GM03348 (cell line): ENCODE measurements around the gene OR14I1.

Experiments used
- DNase-seq: peaks from one replicate; pipeline ENCODE4 v3.0.0; 2012; ENCODE audit warnings: low spot score

The OR14I1 gene

GRCh38 chr1:248702714-248703113 lies at the start of gene OR14I1:
Gene OR14I1 (minus strand): TSS chr1:248702766.
- no peak for DNase-seq

GRCh38 chr1:248751635-248752034 lies 49.1 kb upstream of the OR14I1 start:
- DNase-seq: no peak

- DNase-seq: no peak
Measured at GRCh38 chr1:248751142-248751541, 48.6 kb upstream of the OR14I1 start.

DNA sequence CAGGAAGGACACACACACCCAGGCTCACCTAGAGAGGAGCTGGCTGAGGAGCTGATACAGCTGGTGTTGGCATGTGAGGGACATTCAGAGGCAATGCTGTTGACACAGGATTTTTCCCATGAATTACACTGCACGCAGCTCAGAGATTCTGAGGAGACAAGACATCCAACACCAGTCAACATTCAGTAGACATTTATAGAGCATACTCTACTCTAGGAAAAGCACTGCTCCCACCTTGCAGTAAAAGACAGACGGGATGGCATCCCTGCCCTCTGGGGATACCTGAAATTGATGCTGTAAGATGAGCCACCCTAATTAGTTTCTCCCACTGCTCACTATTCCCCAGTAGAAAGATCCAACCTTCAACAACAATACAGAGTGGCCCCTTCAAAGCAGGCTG lies 47.9 kb upstream of the OR14I1 start:
- no peak for DNase-seq

GRCh38 chr1:248748211-248748610 lies 45.6 kb upstream of the OR14I1 start:
- DNase-seq: no peak

DNA sequence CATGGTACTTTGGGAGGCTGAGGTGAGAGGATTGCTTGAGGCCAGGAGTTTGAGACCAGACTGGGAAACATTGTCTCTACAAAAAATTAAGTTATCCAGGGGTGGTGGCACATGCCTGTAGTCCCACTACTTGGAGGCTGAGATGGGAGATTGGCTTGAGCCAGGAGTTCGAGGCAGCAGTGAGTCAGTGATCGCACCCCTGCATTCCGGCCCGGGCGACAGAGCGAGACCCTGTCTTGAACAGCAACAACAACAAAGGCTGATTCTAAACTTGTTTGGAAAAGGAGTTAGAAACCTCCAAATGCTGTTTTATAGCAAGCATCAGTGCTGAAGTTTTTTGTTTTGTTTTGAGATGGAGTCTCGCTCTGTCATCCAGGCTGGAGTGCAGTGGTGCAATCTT lies 38.3 kb upstream of the OR14I1 start:
- no peak for DNase-seq

GRCh38 chr1:248739572-248740205 lies 37.1 kb upstream of the OR14I1 start:
- DNase-seq: no peak

DNA sequence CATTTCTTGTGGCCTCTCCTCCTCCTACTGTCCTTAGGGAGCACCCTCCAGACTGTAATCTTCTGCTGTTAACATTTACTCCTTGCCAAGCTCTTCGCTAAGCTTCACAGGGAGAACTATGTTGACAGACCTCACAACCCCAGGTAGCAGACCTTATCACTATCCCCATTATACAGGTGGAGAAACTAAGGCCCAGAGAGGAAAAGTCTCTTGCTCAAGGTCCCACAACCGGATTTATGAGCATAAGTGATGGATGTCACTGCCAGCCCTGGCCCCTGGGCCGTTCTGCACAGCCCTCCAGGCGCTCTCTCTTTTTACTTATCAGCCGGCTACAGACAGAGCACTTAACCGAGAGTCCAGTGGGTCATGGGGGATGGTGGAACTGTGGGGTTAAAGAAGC lies 34.9 kb upstream of the OR14I1 start:
- DNase-seq: no peak

- DNase-seq: no peak
Measured at GRCh38 chr1:248736977-248737376, 34.4 kb upstream of the OR14I1 start.

DNA sequence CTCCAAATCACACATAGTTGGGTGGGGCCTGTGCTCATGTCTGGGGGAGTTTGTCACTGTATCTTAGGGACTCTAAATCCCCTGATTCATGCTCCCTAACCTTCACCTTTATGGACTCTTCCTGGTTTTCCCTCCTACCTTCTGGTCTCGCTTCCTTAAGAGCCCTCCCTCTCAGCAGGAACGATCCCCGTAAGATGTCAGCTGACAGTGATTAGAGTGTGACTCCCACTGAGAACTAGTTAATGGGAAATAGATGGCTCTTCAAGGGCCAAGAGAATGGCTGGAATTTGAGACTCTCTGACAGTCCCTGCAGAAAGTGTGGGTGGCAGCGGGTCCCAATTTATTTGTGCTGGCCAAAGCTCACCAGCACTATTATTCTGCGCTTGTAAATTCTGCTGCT lies 31.0 kb upstream of the OR14I1 start:
- no peak for DNase-seq

DNA sequence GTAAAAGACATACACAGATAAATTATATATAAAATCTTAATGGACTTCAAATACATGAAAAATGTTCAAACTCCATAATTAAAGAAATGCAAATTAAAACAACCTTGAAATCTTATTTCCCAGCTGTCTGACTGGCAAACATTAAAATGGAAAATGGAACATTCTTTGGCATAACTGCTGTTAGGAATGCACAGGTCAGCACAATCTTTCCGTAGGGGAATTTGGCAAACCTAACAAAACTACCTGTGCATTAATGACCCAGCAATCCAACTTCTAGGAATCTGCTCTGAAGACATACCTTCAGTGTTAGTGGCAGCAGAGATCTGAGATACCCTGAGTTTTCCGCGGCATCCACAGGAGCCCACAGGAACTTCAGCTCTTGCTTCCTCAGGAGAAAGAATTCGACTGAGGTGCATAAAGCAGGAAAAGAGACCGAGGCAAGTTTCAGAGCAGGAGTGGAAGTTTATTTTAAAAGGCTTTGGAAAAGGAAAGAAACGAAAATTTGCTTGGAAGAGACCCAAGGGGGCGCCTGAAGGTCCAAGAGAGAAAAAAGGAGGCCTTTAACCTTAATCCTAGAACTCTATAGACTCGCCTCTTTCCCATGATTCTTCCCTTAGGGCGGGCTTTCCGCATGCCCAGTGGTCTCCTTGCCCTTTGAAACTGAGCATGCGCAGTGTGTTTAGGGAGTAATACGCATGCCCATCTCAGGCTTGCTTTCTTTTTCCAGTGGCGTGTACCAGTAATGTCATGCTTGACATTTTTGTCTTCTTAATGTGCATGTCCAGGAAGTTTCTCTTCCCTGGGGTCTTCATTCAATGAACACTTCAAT lies 28.2 kb upstream of the OR14I1 start:
- peak; percentile 32 for DNase-seq

DNA sequence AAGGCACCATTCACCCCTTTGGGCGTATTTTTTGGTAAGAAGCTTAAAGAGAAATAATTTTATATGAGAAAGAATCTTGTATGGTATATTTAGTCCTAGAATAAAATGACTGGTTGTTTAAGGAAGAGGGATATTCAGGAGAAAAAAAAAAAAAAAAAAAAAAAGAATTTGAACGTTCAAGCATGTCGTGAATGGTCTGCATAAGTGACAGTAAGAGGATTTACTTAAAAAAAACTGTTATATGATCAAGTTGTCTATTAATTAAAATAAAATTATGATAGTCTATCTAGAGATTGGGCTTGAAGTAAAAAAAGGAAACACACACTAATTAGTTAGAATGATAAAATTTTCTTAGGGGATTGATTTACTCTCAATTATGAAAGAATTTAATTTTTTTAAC lies 11.7 kb upstream of the OR14I1 start:
- no peak for DNase-seq

- no peak for DNase-seq
Measured at GRCh38 chr1:248710305-248710900, 7.8 kb upstream of the OR14I1 start.

DNA sequence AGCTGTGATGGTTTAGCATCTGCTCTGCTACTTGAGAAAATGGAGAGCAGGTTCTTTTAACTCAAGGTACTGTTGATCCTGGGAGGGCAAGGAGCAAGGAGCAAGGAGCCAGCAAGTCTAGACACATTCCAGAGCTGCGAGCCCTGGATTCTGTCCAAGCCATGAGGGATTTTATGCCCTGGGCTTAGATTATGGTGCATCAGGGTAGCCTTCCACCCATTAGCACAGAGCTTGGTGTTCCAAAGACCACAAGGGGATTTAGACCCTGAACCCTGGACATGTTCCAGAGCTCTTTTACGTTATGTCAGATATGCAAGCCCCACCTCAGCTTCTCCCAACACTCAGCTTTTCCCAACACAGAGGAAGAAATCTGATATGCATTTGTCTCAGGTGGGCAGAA lies 2.0 kb upstream of the OR14I1 start:
- DNase-seq: no peak

GRCh38 chr1:248703674-248704073 lies 1.1 kb upstream of the OR14I1 start:
- no peak for DNase-seq

DNA sequence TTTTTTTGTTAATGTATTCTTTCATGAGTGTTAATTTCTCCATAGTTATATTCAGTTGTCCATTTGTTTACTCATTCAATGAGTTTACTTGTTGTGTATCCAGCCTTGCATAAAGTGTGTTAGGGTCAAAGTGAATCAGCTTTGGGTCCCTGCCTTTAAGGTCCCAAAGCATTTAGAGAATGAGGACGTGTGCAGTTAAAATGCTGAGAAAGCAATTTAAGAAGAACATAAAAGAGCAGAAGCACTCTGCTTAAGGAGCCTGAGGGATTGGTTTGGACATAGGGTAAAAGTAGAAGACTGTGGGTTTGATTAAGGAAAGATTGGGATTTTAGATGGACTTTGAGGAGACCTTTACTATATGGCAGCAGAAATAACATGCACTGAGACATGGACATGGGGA lies 3.5 kb downstream of the OR14I1 start:
- DNase-seq: no peak

- DNase-seq: no peak
Measured at GRCh38 chr1:248697907-248698306, 4.7 kb downstream of the OR14I1 start.

DNA sequence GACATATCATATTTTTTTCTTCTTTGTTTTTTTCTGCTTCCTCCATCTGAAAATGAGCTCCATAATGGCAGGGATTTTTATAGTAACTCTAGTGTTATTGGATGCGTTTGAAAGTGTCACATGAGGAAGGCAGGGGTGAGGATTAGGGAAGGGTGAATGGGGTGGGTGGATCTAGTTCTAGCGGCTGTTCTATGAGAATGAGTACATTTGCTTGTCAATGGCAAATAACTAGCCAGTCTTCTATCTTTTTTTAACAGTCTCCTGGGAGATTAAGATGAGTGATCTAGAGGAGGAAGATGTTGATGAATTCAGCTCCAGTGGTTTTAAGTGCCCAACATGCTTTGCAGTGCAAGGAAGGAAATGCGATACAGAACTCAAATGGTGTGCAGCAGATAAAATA lies 5.8 kb downstream of the OR14I1 start:
- DNase-seq: no peak

GRCh38 chr1:248696261-248696660 lies 6.3 kb downstream of the OR14I1 start:
- no peak for DNase-seq

- DNase-seq: peak; percentile 38
Measured at GRCh38 chr1:248695451-248696132, 7.0 kb downstream of the OR14I1 start.

DNA sequence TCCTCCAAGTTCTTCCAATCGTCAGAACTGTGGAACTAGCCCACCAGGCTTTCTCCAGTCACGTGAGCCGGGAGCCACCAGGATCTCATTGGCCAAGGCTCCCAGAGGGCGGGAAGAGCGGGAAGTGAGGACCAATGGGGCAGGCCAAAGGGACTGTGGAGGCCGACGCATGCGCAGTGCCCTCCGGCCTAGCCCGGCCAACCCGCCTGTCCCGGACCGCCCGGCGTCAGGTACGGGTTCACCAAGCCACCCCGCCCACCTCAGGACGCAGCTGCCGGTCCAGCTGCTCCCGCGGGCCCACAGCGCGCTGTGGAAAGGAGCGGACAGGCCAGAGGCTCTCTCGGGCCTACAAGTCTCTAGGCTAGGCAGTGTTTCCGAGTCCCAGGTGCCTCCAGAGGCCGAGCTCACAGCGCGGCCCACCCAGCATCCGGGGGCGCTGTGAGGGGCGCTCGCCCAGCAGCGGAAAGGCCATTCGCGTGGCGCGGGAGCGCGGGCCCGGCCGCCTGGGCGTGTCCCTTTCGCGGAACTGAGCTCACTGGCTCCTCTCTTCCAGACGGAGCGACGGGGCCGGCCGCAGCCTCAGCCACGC lies 10.9 kb downstream of the OR14I1 start:
- no peak for DNase-seq

- no peak for DNase-seq
Measured at GRCh38 chr1:248688527-248689298, 13.9 kb downstream of the OR14I1 start.
